Panc1 (cell line): ENCODE results near the gene EFL1.

Experiments used
- SIN3A ChIP-seq: IDR thresholded peaks from 2 replicates; pipeline ENCODE4 v1.6.1; 2012; ENCODE audit warnings: low read depth, mild to moderate bottlenecking, low read length, moderate library complexity, borderline replicate concordance; ENCODE audit not compliant: insufficient read depth
- TF ChIP-seq, protein P1 (sequence below): fragments of 450-650 bp; IDR thresholded peaks from 2 replicates; pipeline ENCODE4 v1.5.1; 2017; ENCODE audit warnings: mild to moderate bottlenecking

DNA sequence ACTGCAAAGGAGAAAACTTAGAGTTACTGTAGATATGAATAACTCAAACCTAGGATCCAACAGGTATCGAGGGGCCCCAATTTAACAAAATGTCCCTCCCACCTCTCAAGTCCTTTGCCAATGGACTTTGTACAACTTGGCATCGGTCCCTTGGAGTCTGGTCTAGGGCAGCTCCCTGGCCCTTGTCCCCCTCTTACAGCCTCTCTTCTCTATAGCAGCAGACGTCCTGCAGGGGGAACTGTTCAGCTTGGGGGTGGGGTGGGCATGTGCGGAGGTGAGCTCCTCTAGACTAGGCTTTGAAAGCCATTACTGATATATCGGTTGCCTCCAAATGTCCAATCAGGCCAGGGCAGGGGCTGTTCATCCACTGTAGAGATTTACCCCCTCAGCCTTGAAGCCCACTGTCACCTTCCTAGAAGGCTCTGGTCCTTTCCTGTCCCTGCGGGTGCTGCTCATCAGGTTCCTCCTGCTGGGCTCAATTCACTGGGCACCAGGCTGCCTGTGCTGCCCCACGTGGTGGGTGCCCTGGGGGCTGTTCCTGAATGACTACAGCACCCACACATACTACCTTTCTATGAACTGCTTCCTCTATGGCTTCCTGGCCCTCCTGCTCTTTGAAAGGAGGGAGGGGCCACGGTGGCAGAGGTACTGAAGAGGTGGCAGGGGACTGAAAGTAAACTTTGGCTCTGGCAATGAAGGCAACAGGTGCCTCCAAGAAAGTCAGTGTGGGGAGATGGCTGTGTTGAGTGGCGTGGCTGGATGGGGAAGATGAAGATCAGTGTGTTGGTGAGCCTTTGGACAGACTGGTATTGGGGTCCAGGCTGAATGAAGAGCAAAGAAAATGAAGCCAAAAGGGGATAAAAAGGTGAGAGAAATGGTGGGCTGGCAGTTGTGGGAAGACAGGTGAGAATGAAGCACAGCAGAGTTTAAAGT lies 137.9 kb downstream of the EFL1 start:
- TF ChIP-seq, protein P1, sequence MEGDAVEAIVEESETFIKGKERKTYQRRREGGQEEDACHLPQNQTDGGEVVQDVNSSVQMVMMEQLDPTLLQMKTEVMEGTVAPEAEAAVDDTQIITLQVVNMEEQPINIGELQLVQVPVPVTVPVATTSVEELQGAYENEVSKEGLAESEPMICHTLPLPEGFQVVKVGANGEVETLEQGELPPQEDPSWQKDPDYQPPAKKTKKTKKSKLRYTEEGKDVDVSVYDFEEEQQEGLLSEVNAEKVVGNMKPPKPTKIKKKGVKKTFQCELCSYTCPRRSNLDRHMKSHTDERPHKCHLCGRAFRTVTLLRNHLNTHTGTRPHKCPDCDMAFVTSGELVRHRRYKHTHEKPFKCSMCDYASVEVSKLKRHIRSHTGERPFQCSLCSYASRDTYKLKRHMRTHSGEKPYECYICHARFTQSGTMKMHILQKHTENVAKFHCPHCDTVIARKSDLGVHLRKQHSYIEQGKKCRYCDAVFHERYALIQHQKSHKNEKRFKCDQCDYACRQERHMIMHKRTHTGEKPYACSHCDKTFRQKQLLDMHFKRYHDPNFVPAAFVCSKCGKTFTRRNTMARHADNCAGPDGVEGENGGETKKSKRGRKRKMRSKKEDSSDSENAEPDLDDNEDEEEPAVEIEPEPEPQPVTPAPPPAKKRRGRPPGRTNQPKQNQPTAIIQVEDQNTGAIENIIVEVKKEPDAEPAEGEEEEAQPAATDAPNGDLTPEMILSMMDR, result no peak
- TF ChIP-seq SIN3A, result no peak
